ENCODE measurements around the gene LMO4.

LMO4 gene

DNA sequence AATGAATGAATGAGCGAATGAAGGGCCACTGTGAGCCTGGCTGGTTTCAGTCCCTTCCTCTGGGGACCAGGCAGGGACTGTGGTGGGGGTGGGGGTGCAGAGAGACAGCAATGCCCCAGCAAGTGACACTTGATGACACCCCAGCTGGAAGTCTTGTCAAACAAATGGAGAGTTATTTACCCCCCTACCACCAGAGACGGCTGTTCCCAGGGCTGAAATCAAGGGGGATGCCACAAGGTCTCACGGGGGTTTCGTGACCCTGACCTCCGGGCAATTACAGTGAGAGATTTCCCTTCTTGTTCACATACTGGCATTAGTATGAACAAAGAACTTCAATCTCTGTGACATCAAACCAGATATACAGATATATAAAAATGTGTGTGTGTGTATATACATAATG is 34.0 kb upstream of the LMO4 start:
- TF ChIP-seq CTCF (IDR thresholded peaks at IDR 0.05; ENCODE audit: low read depth, low read length, missing control alignments), result no peak
- H3K4me3 ChIP-seq (replicated peaks; ENCODE audit: low read depth, low read length), result no peak overlapping the region
- no peak for DNase-seq (ENCODE audit: extremely low read depth, low read depth)

DNA sequence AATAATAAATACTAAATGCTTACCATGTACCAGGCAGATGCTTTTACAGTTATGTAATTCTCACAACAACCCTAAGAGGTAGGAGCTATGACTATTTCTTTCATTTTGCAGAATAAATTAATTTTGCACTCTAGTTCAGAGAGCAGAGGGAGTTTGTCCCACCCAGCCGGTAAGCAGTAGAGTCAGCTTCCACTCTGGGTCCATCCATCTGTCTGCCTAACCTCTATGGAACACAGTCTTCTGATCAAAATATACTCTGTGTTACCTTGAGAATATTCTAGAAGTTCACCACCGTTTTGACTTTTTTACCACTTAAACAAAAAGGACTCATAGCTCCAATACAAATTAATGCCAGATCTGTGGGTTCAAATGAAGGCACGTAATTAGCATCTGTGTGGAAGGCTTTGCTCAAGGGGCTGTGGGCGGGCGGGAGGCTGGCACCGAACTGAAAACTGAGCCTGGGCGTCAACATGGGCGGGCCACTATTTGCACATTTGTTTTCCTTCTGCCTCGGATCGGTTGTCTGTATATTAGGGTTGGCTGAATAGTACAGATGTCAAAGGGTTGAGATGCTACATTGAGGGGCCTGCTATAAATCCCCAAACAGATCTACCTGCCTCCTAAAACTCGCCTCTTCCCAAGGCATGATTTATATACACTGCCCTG is 33.1 kb upstream of the LMO4 start:
- TF ChIP-seq CTCF (IDR thresholded peaks at IDR 0.05; ENCODE audit: low read depth, low read length, missing control alignments), result no peak
- no peak for DNase-seq (ENCODE audit: extremely low read depth, low read depth)
- H3K4me3 ChIP-seq (replicated peaks; ENCODE audit: low read depth, low read length), result no peak overlapping the region

DNA sequence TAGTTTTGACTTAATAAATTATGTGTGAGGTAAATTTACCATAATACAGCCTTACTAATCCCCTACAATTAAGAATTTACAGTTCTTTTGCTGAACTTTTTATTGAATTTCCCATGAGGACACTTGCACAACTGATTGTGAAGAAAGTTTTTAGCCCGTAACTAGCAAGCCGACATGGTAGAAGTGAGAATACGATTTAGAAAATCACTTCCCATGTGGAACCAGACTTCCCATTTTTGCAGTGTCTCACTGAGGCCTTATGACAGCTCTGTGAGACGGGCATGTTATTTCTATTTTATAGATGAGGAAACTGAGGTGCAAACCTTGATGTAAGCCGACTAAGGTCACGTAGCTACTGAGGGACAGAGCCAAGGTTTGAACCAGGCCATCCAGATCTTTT is 32.5 kb upstream of the LMO4 start:
- H3K4me3 ChIP-seq (replicated peaks; ENCODE audit: low read depth, low read length), result no peak overlapping the region
- TF ChIP-seq CTCF (IDR thresholded peaks at IDR 0.05; ENCODE audit: low read depth, low read length, missing control alignments), result no peak
- DNase-seq (ENCODE audit: extremely low read depth, low read depth), result no peak

GRCh38 chr1:87299661-87300060 is 29.0 kb upstream of the LMO4 start:
- DNase-seq (ENCODE audit: extremely low read depth, low read depth), result no peak
- TF ChIP-seq CTCF (IDR thresholded peaks at IDR 0.05; ENCODE audit: low read depth, low read length, missing control alignments), result no peak
- H3K4me3 ChIP-seq (replicated peaks; ENCODE audit: low read depth, low read length), result no peak overlapping the region

DNA sequence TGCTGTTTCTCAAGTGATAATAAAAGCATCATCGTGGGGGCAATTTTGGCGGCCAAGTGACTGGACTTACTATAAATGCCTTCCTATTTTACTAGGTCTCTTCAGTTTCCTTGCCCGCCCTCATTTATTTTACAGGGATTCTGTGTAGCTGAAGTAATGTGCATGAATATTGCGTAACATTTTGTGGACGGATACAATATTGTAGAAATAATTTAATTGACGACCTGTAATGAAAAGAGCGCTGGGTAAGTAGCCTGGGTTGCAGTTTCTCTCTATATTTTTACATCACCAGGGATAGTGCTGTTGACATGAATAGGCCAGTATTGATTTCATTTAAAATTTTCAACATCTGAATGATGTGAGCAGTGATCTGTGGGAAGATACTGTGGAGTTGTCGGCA is 28.1 kb upstream of the LMO4 start:
- DNase-seq (ENCODE audit: extremely low read depth, low read depth), result no peak
- no peak overlapping the region for H3K4me3 ChIP-seq (replicated peaks; ENCODE audit: low read depth, low read length)
- no peak for TF ChIP-seq CTCF (IDR thresholded peaks at IDR 0.05; ENCODE audit: low read depth, low read length, missing control alignments)

- no peak for TF ChIP-seq CTCF (IDR thresholded peaks at IDR 0.05; ENCODE audit: low read depth, low read length, missing control alignments)
- no peak overlapping the region for H3K4me3 ChIP-seq (replicated peaks; ENCODE audit: low read depth, low read length)
- DNase-seq (ENCODE audit: extremely low read depth, low read depth), result no peak
These were observed 23.5 kb upstream of the LMO4 start for GRCh38 chr1:87305151-87305550.

GRCh38 chr1:87305762-87306161 is 22.9 kb upstream of the LMO4 start:
- TF ChIP-seq CTCF (IDR thresholded peaks at IDR 0.05; ENCODE audit: low read depth, low read length, missing control alignments), result no peak
- DNase-seq (ENCODE audit: extremely low read depth, low read depth), result peak; percentile 27
- H3K4me3 ChIP-seq (replicated peaks; ENCODE audit: low read depth, low read length), result no peak overlapping the region

Measured in HFF-Myc (cell line).